EL (cell line): ENCODE measurements around the gene GSTO2.

ENCODE experiments used
- DNase-seq: peaks from one replicate; pipeline ENCODE4 v3.0.0-alpha.2; 2016

The GSTO2 gene

DNA sequence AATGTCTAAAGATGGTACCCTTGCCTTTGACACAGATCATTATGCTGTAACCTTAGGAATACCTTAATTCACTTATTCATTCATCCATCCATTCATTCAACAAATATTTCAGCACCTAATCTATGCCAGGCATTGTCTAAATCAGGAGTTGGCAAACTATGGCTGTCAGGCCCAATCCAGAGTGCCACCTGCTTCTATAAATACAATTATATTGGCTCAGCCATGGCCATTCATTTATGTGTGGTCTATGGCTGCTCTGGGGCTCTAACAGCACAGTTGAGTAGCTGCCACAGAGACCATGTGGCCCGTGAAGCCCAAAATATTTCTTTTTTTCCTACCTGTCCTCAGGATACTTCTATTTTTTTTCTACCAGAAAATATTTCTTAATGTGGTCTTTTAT lies 75.2 kb downstream of the GSTO2 start:
- DNase-seq = no peak

- DNase-seq = no peak
Measured at GRCh38 chr10:104345515-104345914, 76.5 kb downstream of the GSTO2 start.

- no peak for DNase-seq
Measured at GRCh38 chr10:104345941-104346340, 77.0 kb downstream of the GSTO2 start.

GRCh38 chr10:104347295-104348045 lies 78.5 kb downstream of the GSTO2 start:
- no peak for DNase-seq

DNA sequence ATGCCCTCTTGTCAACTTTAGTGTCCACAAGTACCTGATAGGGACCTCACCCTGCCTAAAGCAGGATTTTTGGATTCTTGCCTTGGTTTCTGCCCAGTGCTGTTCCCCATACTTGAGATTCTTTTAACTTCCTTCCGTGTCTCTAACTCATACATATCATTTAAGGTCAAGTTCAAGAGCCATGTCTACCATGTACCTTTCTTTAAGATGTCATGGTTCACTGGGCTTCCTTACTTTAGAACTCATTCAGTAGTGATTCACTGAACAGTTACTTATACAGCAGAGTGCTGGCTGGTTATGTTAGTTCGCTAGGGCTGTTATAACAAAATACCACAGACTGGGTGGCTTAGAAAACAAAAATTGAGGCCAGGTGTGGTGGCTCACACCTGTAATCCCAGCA lies 79.6 kb downstream of the GSTO2 start:
- no peak for DNase-seq

- no peak for DNase-seq
Measured at GRCh38 chr10:104349623-104350126, 80.7 kb downstream of the GSTO2 start.

GRCh38 chr10:104350127-104350635 lies 81.2 kb downstream of the GSTO2 start:
- DNase-seq = peak; percentile 68

- peak; percentile 67 for DNase-seq
Measured at GRCh38 chr10:104351061-104351702, 82.2 kb downstream of the GSTO2 start.

DNA sequence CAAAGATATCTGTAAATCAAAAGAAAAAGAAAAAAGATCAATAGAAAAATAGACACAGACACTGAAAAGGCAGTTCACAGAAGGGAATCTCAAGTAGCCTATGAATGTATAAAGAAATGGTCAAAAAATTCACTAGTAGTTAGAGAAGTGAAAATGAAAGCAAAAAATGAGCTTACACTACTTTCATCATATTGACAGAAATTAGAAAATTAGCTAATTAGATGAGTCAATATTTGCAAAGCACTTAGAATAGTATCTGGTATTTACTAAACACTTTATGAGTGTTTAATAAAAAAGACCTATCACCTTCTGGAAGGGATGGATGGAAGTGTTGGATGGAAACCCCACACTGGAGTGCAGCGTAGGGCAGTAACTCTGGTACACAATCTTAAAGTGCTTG lies 82.9 kb downstream of the GSTO2 start:
- no peak for DNase-seq

DNA sequence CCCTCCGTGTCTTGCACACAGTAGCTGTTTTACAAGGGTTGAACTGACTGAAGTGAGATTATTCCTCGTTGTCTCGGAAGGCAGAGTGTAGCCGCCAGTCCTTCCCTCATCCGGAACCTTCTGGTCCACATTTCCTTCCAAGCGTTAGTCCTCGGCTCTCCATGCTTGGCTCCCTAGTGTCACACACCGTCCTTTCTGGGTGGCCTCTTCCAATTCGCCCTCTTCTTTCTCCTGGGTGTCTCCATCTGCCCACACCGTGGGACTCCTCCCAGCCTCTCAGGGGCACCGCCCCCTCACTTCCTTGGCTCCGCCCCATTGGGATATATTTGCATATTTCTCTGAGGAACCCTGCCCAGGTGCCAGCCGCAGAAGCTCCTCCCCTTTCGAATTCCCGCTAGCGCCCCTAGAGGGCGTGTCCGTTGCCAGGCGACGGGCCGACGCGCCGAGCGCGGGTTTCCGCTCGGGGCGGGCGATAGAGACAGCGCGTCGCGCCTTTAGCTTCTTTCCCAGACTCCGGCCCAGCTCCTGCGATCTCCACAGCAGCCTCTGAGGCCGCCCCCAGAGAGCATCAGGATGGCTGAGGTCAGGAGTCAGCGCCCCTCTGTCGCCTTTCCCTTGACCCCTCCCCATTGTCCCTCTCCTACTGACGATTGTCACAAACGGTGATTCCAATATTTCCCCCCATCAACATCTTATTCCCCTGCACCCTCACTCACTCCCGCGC lies 84.5 kb downstream of the GSTO2 start, which contains the start of gene CFAP58:
Gene CFAP58 (plus strand): TSS at position 509 of the 724 bp plus-strand sequence. CDS start 65 bp downstream, at position 574.
- DNase-seq = peak; percentile 90
